Measurements from ENCODE around the gene NRP1.

NRP1 gene

DNA sequence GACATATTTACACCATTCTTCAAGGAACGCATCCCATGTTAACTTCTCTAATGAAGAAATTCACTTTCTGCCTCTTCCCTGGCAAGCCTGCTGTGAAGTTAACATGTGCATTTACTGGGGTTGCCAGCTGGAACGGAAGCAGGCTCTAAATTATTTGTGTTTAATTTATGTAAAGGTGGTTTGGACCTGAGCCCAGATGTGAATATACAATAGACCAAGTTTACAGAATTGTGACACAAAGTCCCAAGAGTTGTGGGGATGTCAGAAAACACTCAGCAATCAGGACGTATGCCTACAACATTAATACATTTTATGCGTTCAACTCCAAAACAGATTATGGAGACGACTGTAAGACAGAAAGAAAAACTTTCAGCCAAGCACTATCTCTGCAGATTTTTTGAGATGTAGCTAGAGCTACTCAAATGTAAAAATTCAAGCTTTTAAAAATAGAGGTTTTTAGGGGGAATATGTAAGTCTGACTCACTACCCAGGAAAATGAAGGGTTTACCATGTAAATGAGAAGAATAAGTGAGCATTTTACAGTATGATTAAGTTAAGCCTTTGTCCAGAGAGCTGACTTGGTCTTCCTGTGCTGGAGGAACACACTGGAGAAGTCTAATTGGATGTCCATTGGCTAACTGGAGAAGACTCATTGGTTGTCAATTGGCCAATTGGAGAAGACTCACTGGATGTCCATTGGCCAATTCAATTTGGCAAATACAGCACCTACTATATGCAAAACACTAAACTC, 19.5 kb downstream of the NRP1 start:
- DNase-seq: no peak
- Histone ChIP-seq H3K9ac (ENCODE audit: low read length) (no peak overlapping the region), H3K36me3 (replicated peaks; ENCODE audit: insufficient read depth, low read length) (no peaks in the 10 kb centered on the region), H3K9me3 (replicated peaks; ENCODE audit: insufficient read depth, low read length) (no peaks in the 10 kb centered on the region), H2AFZ (ENCODE audit: low read length) (no peak overlapping the region), H3K27me3 (replicated peaks; ENCODE audit: insufficient read depth, low read length) (no peaks in the 10 kb centered on the region), H3K4me1 (ENCODE audit: low read length) (no peaks in the 10 kb centered on the region), H3K4me2 (ENCODE audit: low read depth, low read length) (no peak overlapping the region), H3K79me2 (ENCODE audit: low read length) (no peaks in the 10 kb centered on the region), H4K20me1 (ENCODE audit: insufficient read depth, low read length) (no peaks in the 10 kb centered on the region), H3K9me2 (replicated peaks; ENCODE audit: insufficient read depth, low read length) (no peaks in the 10 kb centered on the region), H3K4me3 (ENCODE audit: low read length) (no peak overlapping the region), H3F3A (ENCODE audit: insufficient read depth, low read length) (no peaks in the 10 kb centered on the region), H3K27ac (ENCODE audit: low read length) (no peak overlapping the region)
- TF ChIP-seq EZH2 (optimal IDR thresholded peaks at IDR 0.05; ENCODE audit: low read depth, low read length): no peak
- no peak for TF ChIP-seq EZH2phosphoT487 (IDR thresholded peaks at IDR 0.05; ENCODE audit: low read length)
- TF ChIP-seq, protein P1, sequence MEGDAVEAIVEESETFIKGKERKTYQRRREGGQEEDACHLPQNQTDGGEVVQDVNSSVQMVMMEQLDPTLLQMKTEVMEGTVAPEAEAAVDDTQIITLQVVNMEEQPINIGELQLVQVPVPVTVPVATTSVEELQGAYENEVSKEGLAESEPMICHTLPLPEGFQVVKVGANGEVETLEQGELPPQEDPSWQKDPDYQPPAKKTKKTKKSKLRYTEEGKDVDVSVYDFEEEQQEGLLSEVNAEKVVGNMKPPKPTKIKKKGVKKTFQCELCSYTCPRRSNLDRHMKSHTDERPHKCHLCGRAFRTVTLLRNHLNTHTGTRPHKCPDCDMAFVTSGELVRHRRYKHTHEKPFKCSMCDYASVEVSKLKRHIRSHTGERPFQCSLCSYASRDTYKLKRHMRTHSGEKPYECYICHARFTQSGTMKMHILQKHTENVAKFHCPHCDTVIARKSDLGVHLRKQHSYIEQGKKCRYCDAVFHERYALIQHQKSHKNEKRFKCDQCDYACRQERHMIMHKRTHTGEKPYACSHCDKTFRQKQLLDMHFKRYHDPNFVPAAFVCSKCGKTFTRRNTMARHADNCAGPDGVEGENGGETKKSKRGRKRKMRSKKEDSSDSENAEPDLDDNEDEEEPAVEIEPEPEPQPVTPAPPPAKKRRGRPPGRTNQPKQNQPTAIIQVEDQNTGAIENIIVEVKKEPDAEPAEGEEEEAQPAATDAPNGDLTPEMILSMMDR (IDR thresholded peaks at IDR 0.05; ENCODE audit: low read length): no peak

DNA sequence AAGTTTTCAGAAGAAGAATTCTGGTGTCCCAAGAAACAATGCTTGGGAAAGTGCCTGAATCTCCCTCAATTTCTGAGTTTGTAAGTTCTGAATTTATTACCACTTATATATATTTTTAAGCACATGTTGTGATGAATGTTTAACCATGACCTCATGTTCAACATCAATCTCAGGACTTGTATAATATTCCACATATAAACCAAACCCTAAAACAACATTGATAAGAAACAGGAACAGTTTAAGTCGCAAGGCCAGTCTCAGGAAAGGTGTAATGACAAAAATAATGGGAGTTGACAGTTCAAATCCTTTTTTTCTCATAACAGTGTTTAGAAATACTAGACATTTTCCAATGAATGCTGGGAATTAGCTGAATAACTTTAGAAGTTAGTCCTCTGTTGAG, 22.8 kb downstream of the NRP1 start:
- TF ChIP-seq EZH2 (optimal IDR thresholded peaks at IDR 0.05; ENCODE audit: low read depth, low read length) (no peak), EZH2phosphoT487 (IDR thresholded peaks at IDR 0.05; ENCODE audit: low read length) (no peak)
- TF ChIP-seq, protein P1 (IDR thresholded peaks at IDR 0.05; ENCODE audit: low read length): no peak
- Histone ChIP-seq H3K27me3 (replicated peaks; ENCODE audit: insufficient read depth, low read length) (no peaks in the 10 kb centered on the region), H3F3A (ENCODE audit: insufficient read depth, low read length) (no peaks in the 10 kb centered on the region), H3K9ac (ENCODE audit: low read length) (no peak overlapping the region), H3K27ac (ENCODE audit: low read length) (no peak overlapping the region), H3K36me3 (replicated peaks; ENCODE audit: insufficient read depth, low read length) (no peaks in the 10 kb centered on the region), H2AFZ (ENCODE audit: low read length) (no peak overlapping the region), H3K9me2 (replicated peaks; ENCODE audit: insufficient read depth, low read length) (no peaks in the 10 kb centered on the region), H3K4me3 (ENCODE audit: low read length) (no peak overlapping the region), H3K4me1 (ENCODE audit: low read length) (no peaks in the 10 kb centered on the region), H3K4me2 (ENCODE audit: low read depth, low read length) (no peak overlapping the region), H3K9me3 (replicated peaks; ENCODE audit: insufficient read depth, low read length) (no peaks in the 10 kb centered on the region), H4K20me1 (ENCODE audit: insufficient read depth, low read length) (no peaks in the 10 kb centered on the region), H3K79me2 (ENCODE audit: low read length) (no peaks in the 10 kb centered on the region)
- no peak for DNase-seq

DNA sequence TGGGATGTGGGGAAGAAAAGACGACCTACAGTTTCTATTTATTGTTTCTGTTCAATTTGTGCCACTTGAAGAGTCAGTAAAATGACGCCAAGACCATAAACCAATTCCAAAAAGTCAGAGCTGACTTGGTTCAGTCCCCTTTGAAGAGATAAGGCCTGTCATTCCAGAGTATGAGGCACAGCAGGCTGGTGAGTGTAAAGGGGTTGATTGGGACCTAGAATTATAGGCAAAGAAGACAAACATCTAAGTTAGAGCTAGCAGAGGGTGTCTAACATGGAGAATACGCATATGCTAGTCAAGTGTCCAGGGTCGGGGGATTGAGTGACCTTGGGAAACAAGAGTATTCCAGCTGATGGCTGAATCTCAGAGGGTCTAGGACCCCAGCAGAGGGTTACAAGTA, 23.6 kb downstream of the NRP1 start:
- H3F3A ChIP-seq (ENCODE audit: insufficient read depth, low read length): no peaks in the 10 kb centered on the region
- TF ChIP-seq EZH2 (optimal IDR thresholded peaks at IDR 0.05; ENCODE audit: low read depth, low read length) (no peak), EZH2phosphoT487 (IDR thresholded peaks at IDR 0.05; ENCODE audit: low read length) (no peak)
- TF ChIP-seq, protein P1 (IDR thresholded peaks at IDR 0.05; ENCODE audit: low read length): no peak

More for the DNA sequence above, 23.6 kb downstream of the NRP1 start:
- no peak overlapping the region for H3K9ac ChIP-seq (ENCODE audit: low read length)
- H3K9me3 ChIP-seq (replicated peaks; ENCODE audit: insufficient read depth, low read length): no peaks in the 10 kb centered on the region
- DNase-seq: no peak
- H3K79me2 ChIP-seq (ENCODE audit: low read length): no peaks in the 10 kb centered on the region
- no peak overlapping the region for H2AFZ ChIP-seq (ENCODE audit: low read length)
- H3K4me1 ChIP-seq (ENCODE audit: low read length): no peaks in the 10 kb centered on the region
- H3K4me3 ChIP-seq (ENCODE audit: low read length): no peak overlapping the region
- no peaks in the 10 kb centered on the region for H3K9me2 ChIP-seq (replicated peaks; ENCODE audit: insufficient read depth, low read length)
- no peaks in the 10 kb centered on the region for H4K20me1 ChIP-seq (ENCODE audit: insufficient read depth, low read length)
- no peak overlapping the region for H3K4me2 ChIP-seq (ENCODE audit: low read depth, low read length)
- H3K27me3 ChIP-seq (replicated peaks; ENCODE audit: insufficient read depth, low read length): no peaks in the 10 kb centered on the region
- no peaks in the 10 kb centered on the region for H3K36me3 ChIP-seq (replicated peaks; ENCODE audit: insufficient read depth, low read length)
- H3K27ac ChIP-seq (ENCODE audit: low read length): no peak overlapping the region
